ENCODE data around the gene IL21R.
"Not testable (repeated sequence)": the region's sequence is repeated elsewhere in the genome, so short reads cannot be mapped to it uniquely, and the experiment has no call there.

The IL21R gene

DNA sequence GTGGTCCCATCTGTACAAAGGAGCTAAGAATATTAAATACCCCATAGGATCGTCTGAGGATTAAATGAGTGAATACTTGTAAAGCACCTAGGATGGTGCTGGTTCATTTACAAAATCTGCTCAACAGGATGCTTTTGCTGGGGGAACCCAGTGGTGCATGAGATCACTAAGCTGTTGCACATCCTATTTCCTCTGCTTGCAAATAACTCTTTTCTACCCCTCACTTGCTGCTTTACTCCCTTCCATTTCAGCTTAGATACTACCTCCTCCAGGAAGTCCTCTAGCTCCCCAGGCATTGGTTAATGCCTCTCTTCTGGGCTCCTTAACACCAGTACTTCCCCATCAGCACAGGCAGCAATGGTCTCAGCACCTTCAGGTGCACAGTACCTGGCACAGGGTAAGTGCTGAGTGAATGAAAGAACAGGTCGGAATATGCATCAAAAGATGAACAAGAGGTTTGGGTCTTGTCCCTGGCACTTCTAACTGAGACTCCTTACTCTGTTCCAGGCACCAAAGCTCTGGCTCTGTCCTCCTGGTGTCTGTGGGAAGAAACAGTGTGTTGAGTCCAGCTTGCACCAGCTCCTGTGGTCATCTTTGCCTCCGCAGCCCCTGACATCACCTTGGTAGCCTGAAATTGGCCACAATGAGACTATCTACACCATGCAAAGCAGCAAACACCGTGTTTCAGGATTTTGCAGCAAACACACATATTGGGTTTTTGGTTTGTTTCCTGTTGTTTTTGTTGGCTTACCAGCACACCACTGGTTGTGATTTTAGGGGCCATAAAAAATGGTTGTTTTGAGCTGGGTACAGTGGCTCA is 24.1 kb upstream of the IL21R start:
- no peak for DNase-seq (ENCODE audit: low read depth)

DNA sequence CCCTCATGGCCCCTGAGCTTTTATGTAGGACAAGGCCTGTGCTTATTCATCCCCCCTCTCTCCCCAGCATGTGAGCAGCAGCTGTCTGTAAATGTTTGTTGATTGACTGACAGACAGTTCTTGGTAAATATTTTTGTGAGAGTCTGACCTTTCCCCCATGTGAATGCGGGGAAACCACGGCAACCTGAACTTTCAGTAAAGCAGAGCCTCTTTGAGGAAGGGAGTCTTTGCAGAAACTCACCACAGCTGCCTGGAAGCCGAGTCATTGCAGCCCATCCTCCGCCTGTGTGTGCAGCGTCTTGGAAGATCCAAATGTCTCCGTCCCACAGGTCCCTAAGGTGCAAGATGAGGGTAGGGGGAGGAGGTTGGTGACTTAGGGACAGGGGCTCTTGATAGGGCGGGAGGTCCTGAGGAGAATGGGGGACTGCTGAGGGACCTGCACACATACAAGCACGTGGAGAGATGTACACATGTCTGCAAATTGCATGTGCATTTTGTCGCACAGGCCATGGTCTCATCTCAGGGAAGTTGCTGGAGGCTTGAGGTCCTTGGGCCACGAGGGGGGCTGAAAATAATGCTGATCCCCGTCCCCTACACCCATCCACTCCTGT is 23.0 kb upstream of the IL21R start:
- DNase-seq (ENCODE audit: low read depth) = no peak

DNA sequence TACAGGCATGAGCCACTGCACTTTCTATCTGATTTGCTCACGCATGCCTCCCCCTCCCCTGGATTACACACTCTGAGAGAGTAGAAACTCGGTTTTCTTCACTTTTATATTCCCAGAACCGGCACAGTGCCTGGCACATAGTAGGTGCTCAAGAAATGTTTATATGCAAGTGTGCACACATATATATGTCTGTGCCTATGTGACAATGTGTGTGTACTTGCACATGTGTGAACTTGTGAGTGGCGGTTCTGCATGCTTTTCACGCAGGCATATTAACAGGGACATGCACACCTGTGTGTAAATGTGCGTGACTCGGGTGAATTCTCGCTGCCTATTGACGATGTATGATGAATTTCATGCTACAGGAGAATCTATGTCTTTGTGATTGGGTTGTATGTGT is 22.1 kb upstream of the IL21R start:
- DNase-seq (ENCODE audit: low read depth) = no peak

DNA sequence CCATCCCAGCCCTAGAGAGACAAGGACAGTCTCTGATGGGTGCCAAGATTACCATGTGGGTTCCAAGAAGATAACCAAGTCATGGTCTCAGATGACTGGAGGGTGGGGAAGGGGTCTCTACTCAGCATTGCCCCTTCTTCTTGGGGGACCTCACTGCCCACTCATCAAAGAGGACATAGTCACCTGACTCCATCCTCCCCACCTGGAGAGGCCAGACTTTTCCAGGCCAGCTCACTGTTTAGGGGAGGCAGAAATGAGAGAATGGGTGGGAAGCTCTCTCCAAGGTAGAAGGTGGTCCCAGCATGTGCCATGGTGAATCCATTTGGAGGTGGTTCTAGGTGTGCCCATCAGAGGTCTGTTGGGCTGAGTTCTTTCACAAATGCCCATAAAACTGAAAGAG is 20.7 kb upstream of the IL21R start:
- DNase-seq (ENCODE audit: low read depth) = no peak

DNA sequence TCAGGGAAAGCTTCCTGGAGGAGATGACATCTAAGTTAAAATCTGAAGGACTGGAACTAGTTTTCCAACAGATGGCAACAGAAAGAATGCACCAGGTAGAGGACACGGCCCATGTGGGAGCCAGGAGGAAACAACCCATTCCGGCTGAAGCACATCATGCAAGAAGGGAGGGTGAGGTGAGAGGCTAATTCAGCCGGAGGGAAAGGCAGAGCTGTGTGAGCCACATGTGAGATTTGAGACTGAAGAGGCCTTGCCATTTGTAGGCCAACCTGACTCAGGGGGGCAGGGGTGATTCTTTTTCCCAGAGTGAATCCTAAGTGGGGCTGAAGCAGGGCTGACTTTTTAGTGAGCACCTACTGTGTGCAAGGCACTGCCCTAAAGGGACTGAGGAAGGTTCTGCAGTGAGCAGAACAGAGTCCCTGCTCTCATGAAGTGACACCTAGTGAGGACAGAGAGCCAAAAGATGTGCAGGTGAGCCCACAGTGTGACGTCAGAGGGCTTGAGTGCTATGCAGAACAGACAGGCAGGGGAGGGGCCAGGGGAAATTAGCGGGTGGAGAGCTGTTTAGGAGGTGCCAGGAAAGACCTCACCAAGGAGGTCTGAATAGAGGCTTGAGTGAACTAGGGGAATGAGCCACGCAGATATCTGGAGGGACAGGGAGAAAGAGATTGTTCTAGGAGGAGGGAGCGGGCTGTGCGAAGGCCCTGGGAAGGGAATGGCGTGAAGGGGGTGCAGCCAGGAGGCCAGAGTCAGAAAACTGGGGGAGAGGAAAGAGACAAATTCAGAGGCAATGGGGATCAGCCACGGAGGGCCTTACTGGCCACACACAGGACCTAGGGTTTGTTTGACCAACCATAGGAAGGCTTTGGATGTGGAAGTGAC is 19.8 kb upstream of the IL21R start:
- DNase-seq (ENCODE audit: low read depth) = no peak

DNA sequence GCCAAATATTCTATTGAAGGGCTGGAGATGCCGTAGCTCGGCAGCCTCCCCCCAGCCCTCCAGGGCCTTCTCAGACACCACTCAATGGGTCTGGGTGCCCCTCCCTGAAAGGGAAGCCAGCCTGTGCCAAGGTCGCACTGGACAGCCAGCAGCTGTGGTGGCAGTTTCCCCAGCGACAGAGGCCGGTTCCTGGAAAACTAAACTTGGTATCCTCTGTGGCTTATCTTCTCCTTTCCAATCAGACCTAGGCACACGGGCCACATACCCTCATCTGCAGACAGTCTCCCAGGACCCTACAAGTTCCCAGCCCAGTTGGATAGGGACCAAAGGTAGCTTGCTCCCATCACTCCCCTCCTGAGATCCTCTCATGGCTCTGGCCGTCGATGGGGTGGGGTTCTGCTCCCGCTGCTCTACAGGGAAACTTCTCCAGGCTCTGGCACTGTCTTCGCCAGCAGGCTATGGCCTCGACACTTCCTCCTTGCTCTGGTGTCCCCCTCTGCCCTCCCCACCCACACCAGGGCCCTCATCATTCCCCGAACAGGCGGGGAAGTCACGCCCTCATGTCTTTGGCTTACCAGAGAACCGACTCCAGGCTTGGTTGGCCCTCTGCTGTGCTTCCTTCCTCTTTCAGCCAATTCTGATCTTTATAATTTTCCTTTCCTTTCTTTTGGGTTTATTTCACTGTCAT is 18.3 kb upstream of the IL21R start:
- no peak for DNase-seq (ENCODE audit: low read depth)

DNA sequence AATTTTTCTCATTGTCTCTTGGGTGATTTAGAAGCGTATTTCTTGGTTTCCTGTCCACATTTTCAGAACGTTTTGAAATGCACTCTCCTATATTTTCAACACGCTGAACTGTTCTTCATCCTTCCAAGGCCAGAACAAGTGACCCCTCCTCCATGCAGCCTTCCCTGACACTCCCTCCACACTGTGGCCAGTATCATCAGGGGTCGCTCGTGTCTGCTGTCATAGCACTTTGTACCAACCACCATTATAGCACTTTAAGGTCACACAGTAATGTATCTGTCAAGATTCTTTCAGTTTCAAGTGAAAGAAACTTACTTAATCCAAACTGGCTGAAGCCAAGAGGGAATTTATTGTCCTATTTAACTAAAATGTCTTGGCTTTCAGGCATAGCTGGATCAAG is 17.5 kb upstream of the IL21R start:
- no peak for DNase-seq (ENCODE audit: low read depth)

DNA sequence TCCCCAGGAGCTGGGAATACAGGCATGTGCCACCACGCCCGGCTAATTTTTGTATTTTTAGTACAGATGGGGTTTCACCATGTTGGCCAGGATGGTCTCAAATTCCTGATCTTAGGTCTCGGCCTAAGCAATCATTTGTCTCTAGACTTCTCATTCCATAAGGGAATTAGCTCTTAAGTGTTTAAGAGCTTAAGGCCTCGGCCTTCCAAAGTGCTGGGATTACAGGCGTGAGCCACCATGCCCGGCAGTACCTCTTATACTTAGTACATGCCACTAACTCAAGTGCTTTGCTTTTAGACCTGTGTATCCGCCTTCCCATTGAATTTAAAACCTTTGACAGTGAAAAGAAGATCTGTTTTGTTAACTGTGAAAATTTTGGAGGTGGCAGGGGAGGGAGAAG is 16.6 kb upstream of the IL21R start:
- no peak for DNase-seq (ENCODE audit: low read depth)

DNA sequence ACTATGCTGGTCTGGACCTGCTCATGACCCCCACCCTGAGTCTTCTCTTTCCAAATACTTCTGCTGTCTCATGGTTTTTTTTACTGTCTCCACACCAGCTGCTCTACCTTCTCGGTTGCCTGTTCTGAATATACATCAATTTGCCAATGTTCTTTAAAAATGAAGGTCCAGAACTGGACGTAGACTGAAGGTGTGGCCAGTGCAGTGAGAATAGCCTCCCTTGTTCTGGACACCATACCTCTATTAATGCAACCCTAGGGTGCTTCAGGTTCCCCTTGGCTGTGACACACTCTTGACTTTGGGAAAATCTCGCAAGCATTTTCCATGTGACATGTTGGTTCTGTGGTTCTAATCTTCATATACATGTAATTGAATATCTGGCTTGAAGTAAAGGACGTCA is 15.3 kb upstream of the IL21R start:
- no peak for DNase-seq (ENCODE audit: low read depth)

DNA sequence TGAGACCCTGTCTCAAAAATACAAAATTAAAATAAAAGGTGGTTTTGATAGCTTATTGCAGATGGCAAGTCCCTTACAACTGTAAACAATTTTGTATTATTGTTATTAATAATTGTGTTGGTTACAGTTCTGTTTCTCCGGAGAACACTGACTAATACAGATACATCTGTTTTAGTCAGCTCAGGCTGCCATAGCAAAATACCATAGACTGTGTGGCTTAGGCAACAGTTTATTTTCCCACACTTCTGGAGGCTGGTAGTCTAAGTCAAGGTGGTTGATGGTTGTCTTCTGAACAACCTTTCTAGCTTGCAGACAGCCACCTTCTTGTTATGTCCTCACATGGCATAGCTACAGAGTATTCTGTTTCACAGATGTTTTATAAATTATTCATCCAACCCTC is 14.2 kb upstream of the IL21R start:
- no peak for DNase-seq (ENCODE audit: low read depth)

DNA sequence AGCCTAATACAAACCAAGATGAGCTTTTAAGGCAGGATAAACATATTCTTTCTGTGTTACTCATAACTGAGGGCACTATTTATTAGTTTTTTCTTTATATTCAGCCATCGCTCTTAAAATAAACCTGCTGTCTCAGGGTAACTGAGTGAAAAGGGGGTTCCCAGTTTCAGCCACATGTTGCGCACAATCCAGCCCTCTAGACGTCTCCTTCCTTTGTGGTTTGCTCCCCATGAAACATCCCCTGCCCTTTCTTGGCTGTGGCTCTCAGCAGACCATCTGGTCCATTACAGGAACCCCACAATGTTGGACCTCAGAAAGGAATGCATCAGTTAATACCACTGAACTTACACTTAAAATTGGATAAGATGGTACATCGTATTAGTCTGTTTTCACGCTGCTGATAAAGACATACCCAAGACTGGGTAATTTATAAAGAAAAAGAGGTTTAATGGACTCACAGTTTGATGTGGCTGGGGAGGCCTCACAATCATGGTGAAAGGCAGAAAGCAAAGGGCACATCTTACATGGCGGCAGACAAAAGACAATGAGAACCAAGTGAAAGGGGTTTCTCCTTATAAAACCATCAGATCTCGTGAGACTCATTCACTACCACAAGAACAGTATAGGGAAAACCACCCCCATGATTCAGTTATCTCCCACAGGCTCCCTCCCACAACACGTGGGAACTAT is 12.6 kb upstream of the IL21R start:
- no peak for DNase-seq (ENCODE audit: low read depth)

DNA sequence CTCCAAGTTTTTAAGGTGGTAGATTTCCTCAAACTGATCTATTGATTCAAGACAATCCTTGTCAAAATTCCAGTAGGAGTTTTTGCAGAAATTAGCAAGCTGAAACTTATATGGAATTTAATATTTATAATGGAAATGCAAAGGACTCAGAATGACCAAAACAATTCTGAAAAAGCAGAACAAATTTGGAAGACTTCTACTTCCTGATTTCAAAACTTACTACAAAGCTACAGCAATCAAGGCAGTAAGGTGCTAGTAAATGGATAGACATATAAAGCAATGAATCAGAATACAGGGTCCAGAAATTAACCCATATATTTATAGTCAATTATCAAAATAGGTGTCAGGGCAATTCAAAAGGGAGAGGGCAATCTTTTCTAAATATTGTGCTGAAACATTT is 11.8 kb upstream of the IL21R start:
- no peak for DNase-seq (ENCODE audit: low read depth)

DNA sequence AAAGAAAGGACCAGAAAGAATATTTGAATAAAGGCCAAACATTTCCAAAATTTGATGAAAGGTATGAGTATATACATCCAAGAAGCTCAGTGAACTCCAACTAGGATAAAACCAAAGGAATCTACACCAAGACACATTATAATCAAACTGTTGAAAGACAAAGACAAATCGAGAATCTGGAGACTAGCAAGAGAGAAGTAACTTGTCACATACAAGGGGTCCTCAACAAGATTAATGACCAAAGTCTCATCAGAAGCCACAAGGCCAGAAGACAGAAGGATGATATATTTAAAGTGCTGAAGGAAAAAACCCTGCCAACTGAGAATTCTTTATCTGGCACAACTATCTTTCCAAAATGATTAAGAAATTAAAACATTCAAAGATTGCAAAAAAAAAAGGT is 9.3 kb upstream of the IL21R start:
- no peak for DNase-seq (ENCODE audit: low read depth)

DNA sequence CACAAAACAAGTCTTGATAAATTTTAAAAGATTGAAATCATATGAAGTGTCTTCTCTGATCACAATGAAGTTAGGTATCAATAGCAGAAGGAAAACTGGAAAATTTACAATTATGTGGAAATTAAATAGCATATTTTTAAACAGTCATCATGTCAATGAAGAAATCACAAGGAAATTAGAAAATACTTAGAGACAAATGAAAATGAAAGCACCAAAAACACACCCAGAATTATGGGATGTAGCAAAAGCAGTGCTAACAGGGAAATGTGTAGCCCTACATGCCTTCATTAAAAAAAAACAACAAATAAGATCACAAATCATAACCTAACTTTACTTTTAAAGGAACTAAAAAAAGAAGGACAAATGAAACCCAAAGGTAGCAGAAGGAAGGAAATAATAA is 7.5 kb upstream of the IL21R start:
- no peak for DNase-seq (ENCODE audit: low read depth)

DNA sequence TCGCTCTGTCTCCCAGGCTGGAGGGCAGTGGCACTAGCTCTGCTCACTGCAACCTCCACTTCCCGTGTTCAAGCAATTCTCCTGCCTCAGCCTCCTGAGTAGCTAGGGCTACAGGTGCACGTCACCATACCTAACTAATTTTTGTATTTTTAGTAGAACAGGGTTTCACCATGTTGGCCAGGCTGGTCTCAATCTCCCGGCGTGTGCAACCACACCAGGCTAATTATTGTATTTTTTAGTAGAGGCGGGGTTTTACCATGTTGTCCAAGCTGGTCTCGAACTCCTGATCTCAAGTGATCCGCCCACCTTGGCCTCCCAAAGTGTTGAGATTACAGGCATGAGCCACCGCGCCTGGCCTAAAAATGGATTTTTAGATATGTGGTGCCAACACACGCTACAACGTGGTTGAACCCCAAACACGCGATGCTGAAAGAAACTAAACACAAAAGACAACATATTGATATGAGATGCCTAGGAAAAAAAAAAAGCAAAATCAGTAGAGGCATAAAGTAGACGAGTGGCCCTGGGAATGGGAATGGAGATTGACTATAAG is 3.6 kb upstream of the IL21R start:
- DNase-seq (ENCODE audit: low read depth) = not testable (repeated sequence)

DNA sequence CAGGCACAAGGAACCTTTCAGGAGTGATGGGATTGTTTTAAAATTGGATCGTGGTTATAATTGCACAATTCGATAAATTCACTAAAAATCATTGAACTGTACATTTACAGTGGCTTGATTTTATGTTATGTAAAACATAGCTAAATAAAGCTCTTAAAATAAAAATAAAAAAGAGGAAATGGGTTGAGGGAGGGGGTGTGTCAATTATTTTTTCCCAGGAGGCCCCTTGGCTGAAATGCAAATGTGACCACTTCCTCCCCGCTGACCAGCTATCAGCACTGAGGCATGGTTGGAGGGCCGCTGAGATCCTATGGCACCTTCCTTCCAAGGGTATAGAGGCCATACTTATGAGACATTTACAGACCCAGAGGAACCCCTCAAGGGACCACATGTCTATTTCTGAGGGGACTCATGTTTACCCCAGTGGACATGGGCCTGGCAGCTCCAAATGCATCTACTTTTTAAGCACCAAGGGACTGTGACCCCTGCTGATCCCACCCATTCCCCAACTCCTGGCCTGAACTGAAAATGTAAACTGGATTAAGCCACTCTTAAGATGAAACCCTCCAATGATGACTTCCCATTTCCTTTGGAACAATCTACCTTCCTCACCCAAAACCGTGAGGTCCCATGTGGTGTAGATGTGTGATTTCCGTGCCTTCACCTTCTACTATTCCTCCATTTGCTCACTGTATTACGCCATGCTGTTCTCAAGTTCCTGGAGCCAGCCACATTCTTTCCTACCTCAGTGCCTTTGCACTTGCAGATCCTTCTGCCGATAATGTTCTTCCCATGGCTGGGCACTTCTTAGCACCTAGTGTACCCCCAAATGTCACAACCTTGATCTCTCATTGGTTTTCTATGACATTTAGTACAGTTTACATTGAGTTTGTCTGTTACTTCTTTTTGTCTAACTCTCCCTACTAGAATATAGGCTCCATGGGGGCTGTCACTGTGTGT is 2.8 kb upstream of the IL21R start:
- DNase-seq (ENCODE audit: low read depth) = no peak

DNA sequence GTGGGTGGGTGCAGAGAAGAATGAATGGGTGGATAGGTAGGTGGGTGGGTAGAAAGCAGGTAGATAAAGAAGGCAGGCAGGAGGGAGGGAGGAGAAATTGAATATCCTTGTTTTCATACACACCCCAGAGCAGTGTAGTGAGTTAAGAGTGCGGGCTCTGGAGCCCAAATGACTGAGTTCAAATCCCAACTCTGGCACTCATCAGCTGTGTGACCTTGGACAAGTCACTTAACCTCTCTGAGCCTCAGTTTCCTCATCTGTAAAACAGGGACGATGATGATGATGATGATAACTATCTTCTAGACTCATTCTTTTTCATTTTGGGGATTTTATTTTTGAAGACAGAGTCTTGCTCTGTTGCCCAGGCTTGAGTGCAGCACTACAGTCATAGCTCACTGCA is 2.0 kb upstream of the IL21R start:
- DNase-seq (ENCODE audit: low read depth) = no peak

DNA sequence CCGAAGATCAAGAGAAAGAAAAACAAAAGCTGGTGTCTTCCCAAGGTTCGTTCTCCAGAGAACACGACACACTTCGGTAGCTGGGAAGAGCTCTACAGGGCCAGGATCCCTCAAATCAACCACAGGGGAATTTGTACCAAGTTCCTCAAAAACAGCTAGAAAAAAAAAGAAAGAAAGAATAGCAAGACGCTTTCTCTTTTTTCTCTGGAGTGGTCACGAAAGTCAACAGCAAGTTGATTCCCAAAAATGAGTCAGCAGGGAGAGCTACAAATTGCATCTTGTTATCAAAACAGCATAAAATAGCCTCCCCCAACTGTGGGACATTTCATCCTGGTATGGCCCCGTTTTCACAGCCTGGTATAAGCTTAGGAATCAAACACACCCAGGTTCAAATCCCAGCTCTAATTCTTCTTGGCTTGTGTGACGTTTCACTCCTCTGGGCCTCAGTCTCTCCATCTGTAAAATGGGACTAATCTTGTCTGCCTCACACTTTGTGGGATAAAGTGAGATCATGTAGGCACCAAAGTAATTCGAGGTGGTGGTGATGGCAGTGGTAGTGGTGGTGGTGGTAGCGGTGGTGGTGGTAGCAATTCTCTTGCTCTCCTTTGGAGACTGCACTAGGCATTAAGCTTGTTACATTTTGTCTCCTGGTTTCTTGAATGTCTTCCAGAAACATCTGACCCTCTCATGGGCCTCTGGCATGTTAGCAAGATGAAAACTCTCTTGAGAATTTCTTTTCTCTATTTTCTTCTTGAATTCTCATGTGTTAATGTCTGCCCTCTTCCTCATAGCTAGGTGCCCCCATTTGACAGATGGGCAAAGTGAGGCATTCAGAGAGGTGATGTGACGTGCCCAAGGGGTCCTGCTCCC is 988 bp upstream of the IL21R start:
- DNase-seq (ENCODE audit: low read depth) = no peak

DNA sequence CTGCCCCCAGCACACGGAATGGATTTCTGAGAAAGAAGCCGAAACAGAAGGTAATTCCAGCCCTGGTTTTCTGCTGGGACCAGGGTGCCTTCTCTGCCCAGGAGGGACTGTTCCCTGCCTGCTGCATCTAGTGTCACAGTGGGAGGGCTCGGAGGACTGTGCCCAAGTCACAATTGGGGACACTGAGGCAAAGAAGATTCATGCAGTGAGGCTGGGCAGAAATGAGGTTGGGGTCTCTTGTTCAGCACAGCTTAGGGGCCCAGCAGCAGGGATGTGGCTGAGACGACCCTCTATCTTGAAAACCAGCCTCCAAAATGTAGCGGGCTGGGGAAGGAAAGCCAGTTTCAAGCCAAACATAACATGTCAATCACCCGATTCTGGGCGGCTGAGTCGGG is 592 bp downstream of the IL21R start:
- no peak for DNase-seq (ENCODE audit: low read depth)
